HTERT RPE-1 (cell line): ENCODE data around the gene CALN1.

Experiments used
- in situ Hi-C: fragments of 300-500 bp; cut with MboI; formaldehyde crosslinking; loops from 4 replicates; pipeline ENCODE4 v1.14.3; 2020; ENCODE audit warnings: low sequenced_read_pairs

Gene CALN1

DNA sequence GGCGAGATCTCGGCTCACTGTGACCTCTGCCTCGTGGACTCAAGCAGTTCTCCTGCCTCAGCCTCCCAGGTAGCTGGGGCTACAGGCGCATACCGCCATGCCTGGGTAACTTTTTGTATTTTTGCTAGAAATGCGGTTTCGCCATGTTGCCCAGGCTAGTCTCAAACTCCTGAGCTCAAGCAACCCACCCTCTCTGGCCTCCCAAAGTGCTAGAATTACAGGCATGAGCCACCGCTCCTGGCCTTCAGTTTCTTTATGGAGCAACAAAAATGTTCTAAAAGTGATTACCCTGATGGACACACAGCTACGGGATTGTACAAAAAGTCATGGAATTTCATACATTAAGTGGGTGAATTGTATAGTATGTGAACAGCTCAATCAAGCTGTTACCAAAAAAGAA is 216.0 kb downstream of the CALN1 start:
- in situ Hi-C loops = no loop called here

DNA sequence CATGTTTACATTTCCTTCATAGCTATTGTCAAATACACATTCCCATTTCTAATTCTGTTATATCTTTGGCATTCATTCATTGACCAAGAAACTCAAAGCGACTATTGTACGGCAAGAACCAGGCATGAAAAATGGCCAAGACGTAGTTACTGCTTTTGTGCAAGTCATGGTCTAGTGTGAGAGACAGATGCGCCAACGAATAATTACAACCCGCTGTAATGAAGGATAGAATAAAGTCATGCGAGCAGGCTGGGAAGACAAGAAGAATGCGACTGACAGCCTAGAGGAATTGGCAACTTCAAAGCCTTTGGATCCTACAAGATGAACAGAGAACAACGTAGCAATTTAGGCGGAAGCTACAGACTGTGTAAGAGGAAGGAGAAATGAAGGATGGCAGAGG is 221.2 kb downstream of the CALN1 start:
- in situ Hi-C loops = no loop called here

DNA sequence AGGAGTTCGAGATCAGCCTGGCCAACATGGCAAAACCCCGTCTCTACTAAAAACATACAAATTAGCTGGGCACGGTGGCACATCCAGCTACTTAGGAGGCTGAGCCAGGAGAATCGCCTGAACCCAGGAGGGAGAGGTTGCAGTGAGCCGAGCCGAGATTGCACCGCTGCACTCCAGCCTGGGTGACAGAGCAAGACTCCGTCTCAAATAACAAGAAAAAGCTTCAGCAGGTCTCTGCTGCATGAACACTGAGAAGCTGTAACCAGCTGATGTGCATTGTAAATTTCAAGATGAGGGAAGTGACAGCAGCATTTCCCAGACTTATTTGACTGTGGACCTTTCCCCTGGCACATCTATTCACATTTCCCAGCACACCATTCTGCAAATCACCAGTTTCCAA is 222.0 kb downstream of the CALN1 start:
- in situ Hi-C loops = no loop called here

DNA sequence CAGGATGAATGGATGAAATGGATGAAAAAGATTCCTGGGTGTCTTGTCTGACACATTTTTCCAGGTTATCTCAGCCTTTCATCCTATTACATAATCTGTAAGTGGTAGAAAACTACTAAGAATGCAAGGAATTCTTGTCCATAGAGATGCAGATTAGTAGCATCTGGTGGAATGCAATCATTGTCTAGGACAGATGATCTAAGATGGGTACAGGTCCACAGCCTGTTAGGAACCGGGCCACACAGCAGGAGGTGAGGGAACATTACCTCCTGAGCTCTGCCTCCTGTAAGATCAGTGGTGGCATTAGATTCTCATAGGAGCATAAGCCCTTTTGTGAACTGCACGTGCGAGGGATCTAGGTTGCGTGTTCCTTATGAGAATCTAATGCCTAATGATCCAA is 225.0 kb downstream of the CALN1 start:
- in situ Hi-C loops = no loop called here

DNA sequence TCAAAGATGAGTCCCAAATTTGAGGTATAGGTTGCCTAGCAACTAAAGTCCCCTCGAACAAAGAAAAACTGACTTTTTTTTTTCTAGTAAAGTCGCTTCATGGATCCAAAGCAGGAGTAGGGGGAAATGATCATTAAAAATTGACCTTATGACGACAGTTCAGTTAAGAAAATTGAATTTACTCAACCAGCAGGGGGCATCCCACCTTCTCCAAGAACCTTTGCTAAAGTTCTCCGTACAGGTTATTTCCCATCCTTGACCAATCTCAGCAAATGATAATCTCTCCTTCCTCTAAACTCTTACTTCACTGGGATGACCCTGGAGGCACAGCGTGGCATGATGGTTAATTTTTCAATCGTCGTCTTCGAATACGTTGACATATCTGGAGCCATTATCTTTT is 228.3 kb downstream of the CALN1 start:
- in situ Hi-C loops = no loop called here

DNA sequence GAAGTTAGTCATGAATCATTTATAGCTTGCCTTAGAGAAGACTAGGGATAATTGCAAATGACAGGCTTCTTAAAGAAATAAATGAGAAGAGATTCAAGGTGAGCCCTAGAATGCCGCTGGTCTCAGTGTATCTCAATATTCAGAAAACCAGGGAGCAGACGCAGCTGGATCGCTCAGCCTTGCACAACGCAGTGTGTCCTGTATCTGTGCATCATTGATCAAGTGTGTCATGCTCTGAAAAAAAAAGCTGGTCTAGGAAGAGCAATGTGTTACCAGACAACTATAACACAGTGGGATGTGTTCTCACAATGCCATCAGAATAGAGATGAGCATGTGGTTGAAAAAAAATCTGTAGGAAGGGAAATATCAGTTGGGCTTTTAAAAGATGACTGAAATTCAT is 230.1 kb downstream of the CALN1 start:
- in situ Hi-C loops = no loop called here

DNA sequence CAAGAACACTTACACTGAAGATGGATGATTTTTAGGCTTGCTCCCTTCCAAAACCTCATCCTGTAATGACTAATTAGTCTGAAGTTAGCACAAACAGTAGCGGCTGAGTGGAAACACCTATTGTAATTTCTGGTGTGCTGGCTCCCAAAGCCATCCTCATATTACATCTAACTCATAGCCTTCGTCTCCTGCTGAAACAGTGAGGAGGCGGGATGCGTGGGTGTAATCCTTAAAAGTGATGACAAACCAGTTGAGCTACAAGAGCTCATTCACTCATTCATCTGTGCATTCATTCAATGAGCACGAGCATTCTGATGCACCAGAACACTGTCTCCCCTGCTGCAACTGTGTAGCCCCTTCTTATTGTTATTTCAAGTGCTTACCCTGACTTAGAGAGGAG is 235.3 kb downstream of the CALN1 start:
- in situ Hi-C loops = no loop called here

DNA sequence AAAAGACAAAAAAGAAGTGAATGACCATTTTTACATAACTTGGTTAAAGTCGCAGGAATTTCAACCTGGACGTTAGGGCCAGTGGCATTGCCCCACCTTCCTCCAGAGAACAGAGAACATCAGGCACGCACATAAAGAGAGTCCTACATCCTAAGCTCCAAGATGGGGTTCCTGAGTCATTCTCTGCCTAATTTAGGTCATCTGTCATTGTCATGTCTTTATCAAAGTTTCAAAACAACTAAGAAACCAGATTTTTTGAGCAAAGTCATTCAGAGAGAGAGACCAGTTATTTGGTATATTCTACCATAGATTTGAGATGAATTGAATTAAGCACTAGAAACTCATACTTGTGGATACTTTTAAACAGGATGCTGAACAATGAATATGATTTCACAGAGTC is 241.7 kb downstream of the CALN1 start:
- in situ Hi-C loops = no loop called here

DNA sequence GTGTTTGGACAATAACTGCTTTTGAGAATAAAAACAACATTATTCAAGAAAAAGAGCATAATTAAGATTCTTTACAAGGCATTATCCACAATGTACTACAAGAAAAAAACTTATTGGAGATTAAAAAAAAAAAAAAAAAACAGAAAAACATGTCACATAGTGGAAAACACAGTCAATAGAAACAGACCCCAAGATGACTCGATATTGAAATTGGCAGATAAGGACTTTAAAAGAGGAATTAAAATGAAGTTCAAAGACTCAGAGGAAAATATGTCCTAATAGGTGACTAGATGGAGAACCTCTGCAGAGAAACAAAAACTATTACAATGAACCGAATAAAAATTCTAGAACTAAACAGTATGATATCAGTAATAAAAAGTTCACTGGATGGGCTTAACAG is 248.9 kb downstream of the CALN1 start:
- in situ Hi-C loops = no loop called here

DNA sequence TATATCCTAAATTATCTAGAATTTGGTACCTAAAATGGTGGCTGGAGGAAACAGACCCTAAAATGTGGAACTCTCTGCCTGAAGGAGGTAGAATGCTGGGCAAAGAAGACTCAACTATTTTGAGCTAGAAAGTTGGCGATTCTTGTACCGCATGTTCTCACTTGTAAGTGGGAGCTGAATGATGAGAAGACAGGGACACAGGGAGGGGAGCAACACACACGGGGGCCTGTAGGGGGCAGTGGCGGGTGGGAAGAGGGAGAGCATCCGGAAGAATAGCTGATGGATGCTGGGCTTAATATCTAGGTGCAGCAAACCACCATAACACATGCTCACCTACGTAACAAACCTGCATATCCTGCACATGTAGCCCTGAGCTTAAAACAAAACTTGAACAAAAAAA is 250.6 kb downstream of the CALN1 start:
- in situ Hi-C loops = no loop called here

DNA sequence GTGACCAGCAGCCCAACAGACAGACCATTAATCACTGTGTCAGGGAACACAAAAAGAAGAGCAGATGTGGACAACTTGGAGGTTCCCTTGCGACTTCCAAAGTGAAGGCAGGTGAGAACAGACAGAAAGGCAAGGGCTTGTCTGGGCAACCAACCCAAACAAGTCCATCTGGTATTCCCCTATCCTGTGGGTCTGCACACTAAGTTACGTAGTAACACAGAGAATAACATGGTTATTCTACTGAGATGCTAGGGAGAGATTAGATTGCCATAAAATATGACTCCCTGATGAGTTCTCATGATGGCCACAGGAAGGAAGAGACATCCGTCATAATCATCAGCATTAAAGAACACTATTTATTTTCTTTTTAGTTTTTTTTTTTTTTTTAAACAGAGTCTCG is 252.2 kb downstream of the CALN1 start:
- in situ Hi-C loops = no loop called here

DNA sequence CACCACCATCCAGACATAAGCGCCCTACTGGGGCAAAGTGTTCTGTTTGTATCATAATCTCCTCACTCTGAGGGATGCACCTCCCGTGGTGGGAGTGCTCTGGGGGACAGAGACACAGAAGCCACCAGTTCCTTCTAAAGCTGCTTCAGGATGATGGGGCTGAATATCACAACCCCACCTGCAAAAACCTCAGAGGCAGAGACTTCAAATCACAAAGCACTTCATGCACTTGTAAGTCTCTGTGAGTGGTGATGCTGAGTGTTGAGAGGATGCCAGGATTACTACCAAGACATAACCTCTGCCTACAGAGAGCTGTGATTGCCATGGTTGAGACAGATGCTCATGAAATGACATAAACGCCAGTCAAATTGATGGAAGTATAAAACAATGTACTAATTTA is 255.5 kb downstream of the CALN1 start:
- in situ Hi-C loops = no loop called here

DNA sequence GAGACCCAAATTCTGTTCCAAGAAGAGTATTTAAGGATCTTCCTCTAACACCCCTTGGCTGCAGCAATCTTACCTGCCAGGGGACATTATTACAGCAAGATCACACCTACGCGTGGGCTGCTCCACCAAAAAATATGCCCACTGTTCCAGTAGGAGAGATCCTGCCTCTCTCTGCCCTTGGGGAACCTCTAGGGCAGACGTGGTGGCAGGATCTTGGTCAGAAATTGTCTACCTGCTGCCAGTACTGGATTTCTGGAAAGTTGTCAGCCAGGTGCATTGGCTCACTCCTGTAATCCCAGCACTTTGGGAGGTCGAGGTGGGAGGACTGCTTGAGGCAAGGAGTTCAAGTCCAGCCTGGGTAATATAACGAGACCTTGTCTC is 259.0 kb downstream of the CALN1 start:
- in situ Hi-C loops = no loop called here

DNA sequence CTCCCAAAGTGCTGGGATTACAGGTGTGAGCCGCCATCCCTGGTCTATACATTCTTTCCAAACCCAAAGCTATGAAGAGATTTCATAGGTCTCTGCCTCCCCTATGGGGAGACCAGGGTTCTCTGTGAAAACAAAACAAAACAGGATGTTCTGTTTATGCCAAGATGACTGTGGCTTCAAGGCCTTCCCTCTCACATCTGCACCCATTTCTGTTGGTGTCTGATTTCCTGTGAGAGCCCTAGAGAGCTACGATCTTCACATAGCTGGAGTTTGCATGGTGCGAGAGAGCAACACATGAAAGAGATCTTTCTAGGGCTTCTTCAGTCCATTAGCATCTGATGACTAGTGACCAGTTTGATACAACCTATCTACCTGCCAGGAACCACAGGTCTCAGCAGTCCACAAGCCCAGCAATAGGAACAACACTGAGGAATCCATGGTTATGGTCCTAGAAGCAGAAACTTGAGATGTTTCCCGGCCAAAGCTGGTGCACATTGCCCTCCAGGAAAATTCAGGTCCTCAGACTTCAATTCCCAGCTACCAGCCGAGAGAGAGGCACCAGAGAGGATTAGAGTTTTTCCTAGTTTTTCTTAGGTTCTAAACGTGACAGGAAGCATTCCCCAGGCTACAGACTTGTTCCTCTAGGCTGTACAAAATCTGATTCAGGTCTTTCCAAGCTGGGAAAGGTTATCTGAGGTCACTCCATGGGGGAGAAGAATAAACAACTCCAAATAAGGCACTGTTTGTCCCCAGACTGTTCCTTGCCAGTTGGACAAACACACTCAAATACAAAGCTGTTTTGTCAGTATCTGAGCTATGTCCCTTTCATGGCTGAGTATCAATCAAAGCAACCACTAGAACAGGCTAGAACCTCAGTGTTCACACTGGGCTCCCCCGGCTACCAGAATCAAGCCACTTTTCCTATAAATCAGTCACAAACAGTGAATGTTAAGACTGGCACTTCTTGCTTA is 259.7 kb downstream of the CALN1 start:
- in situ Hi-C loops = no loop called here

DNA sequence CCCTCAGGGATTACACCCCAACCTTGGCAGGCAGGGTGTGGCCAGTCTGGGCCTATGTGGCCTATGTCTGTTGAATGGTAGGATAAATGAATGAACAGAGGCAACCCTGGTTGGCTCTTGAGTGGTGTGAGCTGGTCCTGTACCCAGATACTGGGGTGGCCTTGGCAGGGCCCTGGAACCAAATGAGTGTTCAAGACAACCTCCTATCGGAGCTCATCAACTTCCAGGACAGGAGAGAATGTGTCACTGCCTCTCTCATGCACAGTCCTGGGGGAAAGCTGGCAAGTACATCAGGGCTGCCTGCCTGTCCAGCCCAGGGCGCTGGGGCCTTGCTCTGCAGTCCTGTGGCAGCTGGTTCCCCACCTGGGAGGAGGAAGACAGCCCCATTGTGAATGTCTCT is 271.6 kb downstream of the CALN1 start:
- in situ Hi-C loops = no loop called here

DNA sequence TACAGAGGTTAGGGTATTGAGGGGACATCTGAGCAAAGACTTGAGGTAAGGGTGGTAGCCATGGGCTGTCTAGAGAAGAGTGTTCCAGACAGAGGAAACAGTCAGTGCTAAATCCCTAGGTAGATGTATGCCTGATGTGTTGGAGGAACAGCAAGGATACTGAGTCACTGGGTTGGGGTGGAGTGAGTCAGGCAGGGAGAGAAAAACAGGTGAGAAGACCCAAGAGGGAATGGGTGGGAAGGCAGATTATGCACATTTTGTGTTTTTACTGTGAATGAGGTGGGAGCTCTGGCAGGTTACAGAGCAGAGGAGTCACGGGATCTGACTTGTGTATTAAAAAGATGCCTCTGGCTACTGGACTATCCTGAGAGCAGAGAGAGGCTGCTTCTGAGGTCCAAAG is 285.0 kb downstream of the CALN1 start:
- in situ Hi-C loops = no loop called here

DNA sequence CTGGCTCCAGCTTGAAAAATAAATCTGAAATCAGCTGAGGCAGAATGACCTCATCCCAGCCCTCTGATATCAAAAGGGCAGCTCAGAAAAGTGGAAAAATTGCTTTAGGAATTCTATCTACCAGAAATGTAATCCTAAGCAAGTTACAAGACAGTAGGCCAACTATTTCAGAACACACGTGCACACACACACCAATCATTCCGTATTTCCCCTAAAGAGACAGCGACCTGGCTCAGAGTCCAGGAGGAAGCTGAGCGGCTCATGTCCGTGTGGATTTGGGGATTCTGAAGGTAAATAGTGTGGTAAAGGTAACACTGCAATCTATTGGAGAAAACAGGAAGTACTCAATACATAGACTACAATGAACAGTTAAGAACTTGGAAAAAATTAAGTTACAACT is 288.2 kb downstream of the CALN1 start:
- in situ Hi-C loops = no loop called here

DNA sequence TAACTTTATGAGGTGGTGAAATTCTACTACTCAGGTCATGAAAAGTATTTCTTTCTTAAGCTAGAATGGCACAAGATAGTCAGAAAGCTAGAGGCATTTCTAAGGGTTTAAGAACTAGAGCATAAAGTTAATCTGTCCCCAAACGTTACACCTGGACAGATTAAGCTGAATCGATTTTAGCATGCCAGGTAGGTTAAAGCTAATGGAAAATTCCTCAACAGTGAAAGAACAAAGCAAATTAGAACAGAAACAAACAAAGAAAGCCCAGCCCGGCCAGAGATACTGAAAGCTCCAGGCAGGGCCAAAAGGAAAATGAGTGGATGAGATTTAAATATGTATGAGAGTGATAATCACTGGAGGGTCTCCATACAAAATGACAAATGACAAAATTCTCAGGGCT is 293.8 kb downstream of the CALN1 start:
- in situ Hi-C loops = no loop called here

DNA sequence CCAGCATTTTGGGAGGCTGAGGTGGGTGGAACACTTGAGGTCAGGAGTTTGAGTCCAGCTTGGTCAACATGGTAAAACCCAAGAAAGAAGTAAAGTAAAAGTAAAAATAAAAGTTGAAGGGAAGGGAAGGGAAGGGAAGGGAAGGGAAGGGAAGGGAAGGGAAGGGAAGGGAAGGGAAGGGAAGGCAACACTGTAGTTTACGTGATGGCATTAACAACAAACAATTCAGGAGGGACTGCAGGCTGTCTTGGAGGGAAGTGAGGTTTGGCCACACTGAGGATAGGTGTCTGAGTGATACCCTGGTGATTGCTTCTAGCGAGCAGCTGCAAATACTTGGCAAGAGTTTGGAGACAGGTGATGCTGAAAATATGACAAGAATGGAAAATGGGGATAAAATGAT is 298.0 kb downstream of the CALN1 start:
- in situ Hi-C loops = no loop called here

DNA sequence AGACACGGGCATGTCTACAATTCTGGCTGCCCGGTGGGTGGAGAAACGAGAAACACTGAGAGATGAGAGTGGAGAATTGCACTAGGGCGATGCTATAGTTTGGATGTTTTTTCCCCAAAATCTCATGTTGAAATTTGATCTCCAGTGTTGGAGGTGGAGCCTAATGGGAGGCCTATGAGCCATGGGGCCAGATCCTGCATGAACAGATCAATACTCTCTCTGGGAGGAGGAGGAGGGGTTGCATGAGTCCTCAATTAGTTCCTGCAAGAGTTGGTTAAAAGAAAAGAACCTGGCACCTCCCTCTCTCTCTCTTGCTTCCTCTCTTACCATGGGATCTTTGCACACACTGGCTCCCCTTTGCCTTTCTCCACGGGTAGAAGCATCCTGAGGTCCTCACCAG is 299.1 kb downstream of the CALN1 start:
- in situ Hi-C loops = no loop called here

DNA sequence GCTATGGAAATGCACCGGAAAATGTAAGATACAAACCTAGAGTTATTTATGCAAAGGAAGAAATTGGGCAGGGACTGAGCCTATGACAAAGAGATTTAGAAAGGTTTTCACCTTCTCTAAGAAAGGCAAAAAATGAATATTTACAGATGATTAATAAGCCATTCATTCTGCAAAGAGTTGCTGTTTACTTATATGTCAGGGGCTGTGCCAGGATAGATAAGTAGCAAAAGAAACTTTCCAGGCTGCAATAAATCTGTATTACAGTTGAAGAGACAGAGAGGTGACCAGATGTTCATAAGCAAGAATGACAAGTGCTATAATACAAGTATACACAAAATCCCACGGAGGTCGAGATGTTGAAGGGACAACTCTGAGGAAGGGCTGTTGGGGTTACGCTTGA is 299.6 kb downstream of the CALN1 start:
- in situ Hi-C loops = no loop called here

DNA sequence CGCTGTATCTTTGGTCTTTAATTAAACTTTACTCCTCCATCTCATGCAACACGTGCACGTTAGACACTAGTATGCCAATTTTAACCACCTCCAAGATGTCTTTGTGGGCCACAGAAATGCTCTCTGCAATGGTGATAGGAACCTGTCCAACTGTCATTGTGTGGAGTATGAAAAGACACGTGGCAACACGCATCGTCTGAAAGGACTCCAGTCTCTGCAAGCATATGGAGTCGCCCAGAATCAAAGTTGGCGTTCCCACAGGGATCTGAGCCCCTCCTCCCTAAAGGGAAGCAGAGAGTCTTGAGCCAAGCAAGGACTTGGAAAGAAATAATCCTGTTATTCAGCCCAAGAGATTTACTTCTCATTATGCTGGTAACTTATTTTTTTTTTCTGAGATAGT is 301.1 kb downstream of the CALN1 start:
- in situ Hi-C loops = no loop called here

DNA sequence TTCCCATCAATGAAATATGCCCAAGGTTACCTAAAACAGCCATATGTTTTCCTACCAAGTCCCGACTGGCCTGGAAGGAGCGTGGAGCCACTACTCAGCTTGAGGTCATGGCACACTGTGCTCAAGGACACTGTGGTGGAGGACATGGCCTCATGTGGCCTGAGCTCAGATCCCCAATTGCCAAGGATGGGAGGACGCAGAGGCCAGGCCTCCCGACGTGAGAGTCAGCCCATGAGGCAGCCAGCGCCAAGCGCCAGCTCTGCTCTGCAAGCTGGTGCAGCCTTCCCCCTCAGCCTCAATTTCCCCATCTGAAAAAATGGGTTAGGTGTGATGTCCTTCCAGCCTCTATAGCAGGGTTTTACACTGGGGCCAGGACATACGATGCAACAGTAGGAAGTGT is 302.6 kb downstream of the CALN1 start:
- in situ Hi-C loops = no loop called here
